Parathyroid adenoma (tissue), 2 donors: Measurements from ENCODE around the gene EML1.
A peak's percentile ranks its signal among the peaks of the same experiment; 100 is the strongest.

Experiments
- H2AFZ ChIP-seq: fragments of 300-600 bp; sonication (generic); one replicate; pipeline ENCODE4 v1.7.0; 2017; ENCODE audit warnings: antibody characterized with exemption, mild to moderate bottlenecking
- H3K27ac ChIP-seq: fragments of 300-600 bp; sonication (generic); one replicate; pipeline ENCODE4 v1.7.0; 2017
- H3K27me3 ChIP-seq: fragments of 300-600 bp; sonication (generic); one replicate; pipeline ENCODE4 v1.7.0; 2017; ENCODE audit warnings: low read length; ENCODE audit not compliant: control insufficient read depth, insufficient read depth
- H3K36me3 ChIP-seq: fragments of 300-600 bp; sonication (generic); one replicate; pipeline ENCODE4 v1.7.0; 2017; ENCODE audit warnings: low read length; ENCODE audit not compliant: control insufficient read depth, insufficient read depth
- H3K4me1 ChIP-seq: fragments of 300-600 bp; sonication (generic); one replicate; pipeline ENCODE4 v1.7.0; 2017; ENCODE audit warnings: control low read depth
- H3K4me2 ChIP-seq: fragments of 300-600 bp; sonication (generic); one replicate; pipeline ENCODE4 v1.7.0; 2017; ENCODE audit warnings: low read length
- H3K4me3 ChIP-seq: fragments of 300-600 bp; sonication (generic); one replicate; pipeline ENCODE4 v1.7.0; 2017; ENCODE audit warnings: low read depth, low read length
- H3K79me2 ChIP-seq: fragments of 300-600 bp; sonication (generic); one replicate; pipeline ENCODE4 v1.7.0; 2017; ENCODE audit warnings: control low read depth
- H3K9ac ChIP-seq: fragments of 300-600 bp; sonication (generic); one replicate; pipeline ENCODE4 v1.7.0; 2017; ENCODE audit warnings: mild to moderate bottlenecking
- H3K9me3 ChIP-seq: fragments of 300-600 bp; sonication (generic); one replicate; pipeline ENCODE4 v1.7.0; 2017; ENCODE audit warnings: low read length; ENCODE audit not compliant: control insufficient read depth
- CTCF ChIP-seq: fragments of 300-600 bp; sonication (generic); IDR thresholded peaks from one replicate; pipeline ENCODE4 v1.7.0; 2017; ENCODE audit warnings: antibody characterized with exemption, mild to moderate bottlenecking
- donor health status: primary hyperparathyroidism.

The EML1 gene

GRCh38 chr14:99865408-99865807, 72.2 kb downstream of the EML1 start:
- peak overlapping the region; percentile 4 for H3K4me2 ChIP-seq
- H3K9ac ChIP-seq: no peak overlapping the region
- H3K9me3 ChIP-seq: no peaks in the 10 kb centered on the region
- no peaks in the 10 kb centered on the region for H3K36me3 ChIP-seq
- H2AFZ ChIP-seq: no peak overlapping the region
- no peaks in the 10 kb centered on the region for H3K27me3 ChIP-seq
- H3K79me2 ChIP-seq: peaks cover 4% of the 10 kb centered on the region
- H3K27ac ChIP-seq: no peak overlapping the region
- no peak overlapping the region for H3K4me3 ChIP-seq
- peaks cover 7% of the 10 kb centered on the region for H3K4me1 ChIP-seq
- no peak for TF ChIP-seq CTCF

GRCh38 chr14:99870617-99871016, 77.4 kb downstream of the EML1 start:
- no peak overlapping the region for H3K4me3 ChIP-seq
- H3K79me2 ChIP-seq: peaks cover 2% of the 10 kb centered on the region
- H3K27me3 ChIP-seq: no peaks in the 10 kb centered on the region
- no peaks in the 10 kb centered on the region for H3K9me3 ChIP-seq
- H3K9ac ChIP-seq: no peak overlapping the region
- no peaks in the 10 kb centered on the region for H3K36me3 ChIP-seq
- no peak overlapping the region for H3K27ac ChIP-seq
- no peaks in the 10 kb centered on the region for H3K4me1 ChIP-seq
- H2AFZ ChIP-seq: no peak overlapping the region
- H3K4me2 ChIP-seq: no peak overlapping the region
- no peak for TF ChIP-seq CTCF

DNA sequence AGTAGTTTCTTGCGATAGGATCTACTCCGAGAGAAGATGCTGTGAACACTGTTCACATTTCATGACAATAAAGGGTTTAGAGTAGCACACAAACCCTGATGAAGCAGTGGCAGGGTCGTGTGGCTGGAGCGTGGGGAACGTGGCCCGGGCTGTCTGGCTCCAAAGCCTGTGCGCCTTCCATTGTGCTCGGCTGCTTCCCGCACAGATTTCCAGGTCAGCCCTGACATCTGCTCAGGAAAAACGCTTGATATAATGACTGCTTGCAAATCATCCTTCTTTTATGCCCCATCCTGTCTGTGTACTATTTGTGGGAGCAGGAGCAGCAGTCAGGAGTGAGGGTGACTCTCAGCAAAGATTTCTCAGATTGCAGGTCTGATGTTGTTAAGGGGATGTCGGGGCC, 78.6 kb downstream of the EML1 start:
- Histone ChIP-seq H3K4me2 (no peak overlapping the region), H3K27ac (no peak overlapping the region), H3K9me3 (no peaks in the 10 kb centered on the region), H3K4me1 (no peaks in the 10 kb centered on the region), H3K27me3 (no peaks in the 10 kb centered on the region), H3K9ac (no peak overlapping the region), H3K4me3 (no peak overlapping the region), H3K36me3 (no peaks in the 10 kb centered on the region), H3K79me2 (peaks cover 2% of the 10 kb centered on the region), H2AFZ (no peak overlapping the region)
- no peak for TF ChIP-seq CTCF

- H3K27me3 ChIP-seq: no peaks in the 10 kb centered on the region
- H3K79me2 ChIP-seq: peaks cover 2% of the 10 kb centered on the region
- H2AFZ ChIP-seq: no peak overlapping the region
- no peaks in the 10 kb centered on the region for H3K9me3 ChIP-seq
- no peak overlapping the region for H3K4me2 ChIP-seq
- H3K9ac ChIP-seq: no peak overlapping the region
- H3K36me3 ChIP-seq: no peaks in the 10 kb centered on the region
- H3K4me3 ChIP-seq: no peak overlapping the region
- no peaks in the 10 kb centered on the region for H3K4me1 ChIP-seq
- H3K27ac ChIP-seq: no peak overlapping the region
- TF ChIP-seq CTCF: no peak
Measured at GRCh38 chr14:99872786-99873440, 79.7 kb downstream of the EML1 start.

DNA sequence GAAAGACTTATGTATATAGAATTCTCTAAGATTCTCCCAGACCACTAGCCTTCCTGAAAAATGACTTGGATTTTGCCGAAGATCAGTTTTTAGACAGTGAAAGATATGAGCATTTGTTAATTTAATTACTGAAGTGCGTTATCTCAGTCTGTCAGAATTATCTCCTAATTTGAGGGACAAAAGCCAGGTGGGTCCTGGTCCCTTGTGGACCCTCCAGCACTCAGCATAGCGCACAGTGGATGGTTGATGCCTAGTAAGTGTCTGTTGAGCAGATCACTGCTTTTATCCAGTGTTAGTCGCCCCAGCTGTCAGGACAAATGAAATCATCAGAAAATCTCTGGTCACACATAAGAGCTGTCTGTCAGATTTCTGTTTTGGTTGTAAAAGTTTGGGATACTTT, 80.4 kb downstream of the EML1 start:
- Histone ChIP-seq H3K27me3 (no peaks in the 10 kb centered on the region), H2AFZ (no peak overlapping the region), H3K79me2 (peaks cover 2% of the 10 kb centered on the region), H3K4me3 (no peak overlapping the region), H3K36me3 (no peaks in the 10 kb centered on the region), H3K9me3 (no peaks in the 10 kb centered on the region), H3K4me1 (no peaks in the 10 kb centered on the region), H3K4me2 (no peak overlapping the region), H3K27ac (no peak overlapping the region), H3K9ac (no peak overlapping the region)
- no peak for TF ChIP-seq CTCF
